ENCODE results near the gene RASGEF1C. TPM values are rescaled to one million over a fixed set of nuclear protein-coding genes. Genes with fewer than 3 reads are reported as not detected.
A peak's percentile ranks its signal among the peaks of the same experiment; 100 is the strongest.

The RASGEF1C gene
- total RNA-seq, 5 donors from 2014 or later (not counting 1 experiment from before 2014, with no cell fraction given), result not detected

- DNase-seq, result no peak
Measured at GRCh38 chr5:180098991-180099732, 109.8 kb downstream of the RASGEF1C start.

GRCh38 chr5:180098526-180098925 lies 110.5 kb downstream of the RASGEF1C start:
- WGBS (ENCODE audit: insufficient coverage), result 51% methylated on average over 2 of the region's 8 CpGs
- Mint-ChIP-seq H3K4me3 (no peak overlapping the region), H3K4me1 (no peaks in the 10 kb centered on the region), H3K27ac (no peak overlapping the region), H3K27me3 (peaks cover 7 to 21% of the 10 kb centered on the region in 2 donors), H3K36me3 (no peaks in the 10 kb centered on the region), H3K9me3 (no peaks in the 10 kb centered on the region)
- Histone ChIP-seq H3K4me3 (ENCODE audit: control insufficient read depth in 1 of 2, extremely low read depth in 1 of 2, low read length in 1 of 2) (no peak overlapping the region), H3K9me3 (no peaks in the 10 kb centered on the region), H3K4me1 (ENCODE audit: control insufficient read depth in 1 of 2, extremely low read depth in 1 of 2, insufficient read depth in 2 of 2, low read length in 2 of 2) (no peaks in the 10 kb centered on the region), H3K27me3 (replicated peaks in 1 of 2; ENCODE audit: control insufficient read depth in 2 of 2, extremely low read depth in 1 of 2, insufficient read depth in 2 of 2, low read length in 1 of 2) (peaks cover 0 to 29% of the 10 kb centered on the region in 2 experiments), H3K27ac (ENCODE audit: low read length) (no peak overlapping the region), H3K36me3 (ENCODE audit: control insufficient read depth in 2 of 2, extremely low read depth in 1 of 2, insufficient read depth in 1 of 2, low read length in 1 of 2) (no peaks in the 10 kb centered on the region)
- CTCF ChIA-PET, result no interaction called here
- POLR2A ChIA-PET, result no interaction called here
- DNase-seq (no peak), ATAC-seq (replicated peaks in 1 of 4) (no peak)

More at GRCh38 chr5:180098991-180099732, 109.8 kb downstream of the RASGEF1C start:
- Histone ChIP-seq H3K4me3 (ENCODE audit: control insufficient read depth in 1 of 2, extremely low read depth in 1 of 2, low read length in 1 of 2) (no peak overlapping the region), H3K36me3 (ENCODE audit: control insufficient read depth in 2 of 2, extremely low read depth in 1 of 2, insufficient read depth in 1 of 2, low read length in 1 of 2) (no peaks in the 10 kb centered on the region), H3K4me1 (ENCODE audit: control insufficient read depth in 1 of 2, extremely low read depth in 1 of 2, insufficient read depth in 2 of 2, low read length in 2 of 2) (no peaks in the 10 kb centered on the region), H3K27me3 (replicated peaks in 1 of 2; ENCODE audit: control insufficient read depth in 2 of 2, extremely low read depth in 1 of 2, insufficient read depth in 2 of 2, low read length in 1 of 2) (peaks cover 0 to 24% of the 10 kb centered on the region in 2 experiments), H3K27ac (ENCODE audit: low read length) (no peak overlapping the region), H3K9me3 (no peaks in the 10 kb centered on the region)
- ChIA-PET CTCF (no interaction called here), POLR2A (no interaction called here)
- WGBS (ENCODE audit: insufficient coverage), result 82% methylated on average over 17 of the region's 18 CpGs
- no peaks in the 10 kb centered on the region for H3K4me1 Mint-ChIP-seq
- H3K4me3 Mint-ChIP-seq, result no peak overlapping the region
- no peaks in the 10 kb centered on the region for H3K9me3 Mint-ChIP-seq
- peaks cover 9 to 20% of the 10 kb centered on the region in 2 donors for H3K27me3 Mint-ChIP-seq
- H3K27ac Mint-ChIP-seq, result no peak overlapping the region
- H3K36me3 Mint-ChIP-seq, result no peaks in the 10 kb centered on the region
- no peak for ATAC-seq (replicated peaks in 1 of 4)

- POLR2A ChIA-PET, result no interaction called here
- Mint-ChIP-seq H3K36me3 (no peaks in the 10 kb centered on the region), H3K4me1 (no peaks in the 10 kb centered on the region), H3K9me3 (no peaks in the 10 kb centered on the region), H3K27me3 (peaks cover under 1 to 21% of the 10 kb centered on the region in 2 donors), H3K27ac (no peak overlapping the region), H3K4me3 (no peak overlapping the region)
- WGBS (ENCODE audit: insufficient coverage), result 83% methylated on average over 1 of the region's 5 CpGs
- Histone ChIP-seq H3K36me3 (ENCODE audit: control insufficient read depth in 2 of 2, extremely low read depth in 1 of 2, insufficient read depth in 1 of 2, low read length in 1 of 2) (no peaks in the 10 kb centered on the region), H3K9me3 (no peaks in the 10 kb centered on the region), H3K4me1 (ENCODE audit: control insufficient read depth in 1 of 2, extremely low read depth in 1 of 2, insufficient read depth in 2 of 2, low read length in 2 of 2) (no peaks in the 10 kb centered on the region), H3K27ac (ENCODE audit: low read length) (no peak overlapping the region), H3K4me3 (ENCODE audit: control insufficient read depth in 1 of 2, extremely low read depth in 1 of 2, low read length in 1 of 2) (no peak overlapping the region), H3K27me3 (replicated peaks in 1 of 2; ENCODE audit: control insufficient read depth in 2 of 2, extremely low read depth in 1 of 2, insufficient read depth in 2 of 2, low read length in 1 of 2) (peaks cover 0 to 33% of the 10 kb centered on the region in 2 experiments)
- DNase-seq (no peak), ATAC-seq (replicated peaks in 1 of 4) (no peak)
- CTCF ChIA-PET, result no interaction called here
Measured at GRCh38 chr5:180097926-180098325, 111.1 kb downstream of the RASGEF1C start.

- peaks cover 0 to 36% of the 10 kb centered on the region in 2 experiments for H3K27me3 ChIP-seq (replicated peaks in 1 of 2; ENCODE audit: control insufficient read depth in 2 of 2, extremely low read depth in 1 of 2, insufficient read depth in 2 of 2, low read length in 1 of 2)
- Mint-ChIP-seq H3K27me3 (peaks cover 0 to 21% of the 10 kb centered on the region in 2 donors), H3K27ac (no peak overlapping the region), H3K36me3 (no peaks in the 10 kb centered on the region), H3K4me3 (no peak overlapping the region), H3K9me3 (no peaks in the 10 kb centered on the region), H3K4me1 (no peaks in the 10 kb centered on the region)
- DNase-seq (no peak), ATAC-seq (replicated peaks in 1 of 4) (no peak)
- ChIA-PET POLR2A (no interaction called here), CTCF (no interaction called here)
- H3K4me1 ChIP-seq (ENCODE audit: control insufficient read depth in 1 of 2, extremely low read depth in 1 of 2, insufficient read depth in 2 of 2, low read length in 2 of 2), result no peaks in the 10 kb centered on the region
- no peak overlapping the region for H3K27ac ChIP-seq (ENCODE audit: low read length)
- H3K9me3 ChIP-seq, result no peaks in the 10 kb centered on the region
- WGBS (ENCODE audit: insufficient coverage), result 83% methylated on average over 4 of the region's 11 CpGs
- H3K36me3 ChIP-seq (ENCODE audit: control insufficient read depth in 2 of 2, extremely low read depth in 1 of 2, insufficient read depth in 1 of 2, low read length in 1 of 2), result no peaks in the 10 kb centered on the region
- H3K4me3 ChIP-seq (ENCODE audit: control insufficient read depth in 1 of 2, extremely low read depth in 1 of 2, low read length in 1 of 2), result no peak overlapping the region
Measured at GRCh38 chr5:180097163-180097894, 111.7 kb downstream of the RASGEF1C start.

GRCh38 chr5:180096616-180097015 lies 112.4 kb downstream of the RASGEF1C start:
- CTCF ChIA-PET, result no interaction called here
- peaks cover 0 to 21% of the 10 kb centered on the region in 2 donors for H3K27me3 Mint-ChIP-seq
- no peak overlapping the region for H3K27ac Mint-ChIP-seq
- no peaks in the 10 kb centered on the region for H3K9me3 ChIP-seq
- H3K4me3 ChIP-seq (ENCODE audit: control insufficient read depth in 1 of 2, extremely low read depth in 1 of 2, low read length in 1 of 2), result no peak overlapping the region
- H3K27me3 ChIP-seq (replicated peaks in 1 of 2; ENCODE audit: control insufficient read depth in 2 of 2, extremely low read depth in 1 of 2, insufficient read depth in 2 of 2, low read length in 1 of 2), result peaks cover 0 to 43% of the 10 kb centered on the region in 2 experiments
- peaks cover 0 to 2% (median under 1%) of the 10 kb centered on the region in 3 donors for H3K4me1 Mint-ChIP-seq
- H3K36me3 Mint-ChIP-seq, result no peaks in the 10 kb centered on the region
- ATAC-seq (replicated peaks in 1 of 4) (no peak), DNase-seq (no peak)
- POLR2A ChIA-PET, result no interaction called here
- no peak overlapping the region for H3K4me3 Mint-ChIP-seq
- 94% methylated on average over 7 of the region's 10 CpGs for WGBS (ENCODE audit: insufficient coverage)
- no peaks in the 10 kb centered on the region for H3K9me3 Mint-ChIP-seq
- no peak overlapping the region for H3K27ac ChIP-seq (ENCODE audit: low read length)
- H3K36me3 ChIP-seq (ENCODE audit: control insufficient read depth in 2 of 2, extremely low read depth in 1 of 2, insufficient read depth in 1 of 2, low read length in 1 of 2), result no peaks in the 10 kb centered on the region
- peaks cover 0 to under 1% of the 10 kb centered on the region in 2 experiments for H3K4me1 ChIP-seq (ENCODE audit: control insufficient read depth in 1 of 2, extremely low read depth in 1 of 2, insufficient read depth in 2 of 2, low read length in 2 of 2)

GRCh38 chr5:180095545-180095944 lies 113.5 kb downstream of the RASGEF1C start:
- no peak for ATAC-seq (replicated peaks in 1 of 4)
- H3K27me3 Mint-ChIP-seq, result peaks cover 0 to 19% of the 10 kb centered on the region in 2 donors
- no peak for DNase-seq
- WGBS (ENCODE audit: insufficient coverage), result 85% methylated on average over 5 of the region's 9 CpGs
- H3K27ac Mint-ChIP-seq, result peak overlapping the region in 1 of 2 donors; percentile 39
- Histone ChIP-seq H3K4me3 (ENCODE audit: control insufficient read depth in 1 of 2, extremely low read depth in 1 of 2, low read length in 1 of 2) (no peak overlapping the region), H3K27ac (ENCODE audit: low read length) (no peak overlapping the region), H3K9me3 (no peaks in the 10 kb centered on the region), H3K4me1 (ENCODE audit: control insufficient read depth in 1 of 2, extremely low read depth in 1 of 2, insufficient read depth in 2 of 2, low read length in 2 of 2) (peaks cover 6 to 11% of the 10 kb centered on the region in 2 experiments), H3K36me3 (ENCODE audit: control insufficient read depth in 2 of 2, extremely low read depth in 1 of 2, insufficient read depth in 1 of 2, low read length in 1 of 2) (no peaks in the 10 kb centered on the region), H3K27me3 (replicated peaks in 1 of 2; ENCODE audit: control insufficient read depth in 2 of 2, extremely low read depth in 1 of 2, insufficient read depth in 2 of 2, low read length in 1 of 2) (peaks cover 0 to 38% of the 10 kb centered on the region in 2 experiments)
- H3K9me3 Mint-ChIP-seq, result no peaks in the 10 kb centered on the region
- POLR2A ChIA-PET, result interaction anchor here in 1 of 2 donors (0.6 kb wide), 1 partner anchor 452 kb away, joined by 3 read pairs; no protein-coding TSS in a partner anchor
- CTCF ChIA-PET, result no interaction called here
- no peaks in the 10 kb centered on the region for H3K36me3 Mint-ChIP-seq
- peaks cover 6 to 7% (median 7%) of the 10 kb centered on the region in 3 donors for H3K4me1 Mint-ChIP-seq
- H3K4me3 Mint-ChIP-seq, result no peak overlapping the region
